Suppressor macrophage (primary cell): ENCODE results near the gene AKR1B1.
A peak's percentile ranks its signal among the peaks of the same experiment; 100 is the strongest.

Source experiments
- DNase-seq, 4 experiments: peaks; one replicate each; pipeline ENCODE4 v3.0.0-alpha.2; 2020 to 2022

Gene AKR1B1

GRCh38 chr7:134469622-134470021 lies 10.7 kb upstream of the AKR1B1 start:
- DNase-seq: no peak

GRCh38 chr7:134468475-134468874 lies 9.6 kb upstream of the AKR1B1 start:
- DNase-seq: no peak

GRCh38 chr7:134468054-134468453 lies 9.2 kb upstream of the AKR1B1 start:
- DNase-seq: no peak

- DNase-seq: no peak
Measured at GRCh38 chr7:134465491-134465890, 6.6 kb upstream of the AKR1B1 start.

- DNase-seq: no peak
Measured at GRCh38 chr7:134464496-134464895, 5.6 kb upstream of the AKR1B1 start.

GRCh38 chr7:134463751-134464150 lies 4.9 kb upstream of the AKR1B1 start:
- DNase-seq: no peak

- DNase-seq: no peak
Measured at GRCh38 chr7:134462337-134462925, 3.5 kb upstream of the AKR1B1 start.

GRCh38 chr7:134461916-134462315 lies 3.0 kb upstream of the AKR1B1 start:
- DNase-seq: no peak

- no peak for DNase-seq
Measured at GRCh38 chr7:134459981-134460380, 1.1 kb upstream of the AKR1B1 start.

- peak; percentile 36 to 70 (median 56) for DNase-seq
Measured at GRCh38 chr7:134458341-134458805, 527 bp downstream of the AKR1B1 start.

GRCh38 chr7:134457210-134457609 lies 1.7 kb downstream of the AKR1B1 start:
- no peak for DNase-seq

GRCh38 chr7:134454277-134454676 lies 4.6 kb downstream of the AKR1B1 start:
- DNase-seq: peak; percentile 46 to 86 (median 71)

GRCh38 chr7:134453518-134453917 lies 5.4 kb downstream of the AKR1B1 start:
- DNase-seq: no peak

- DNase-seq: no peak
Measured at GRCh38 chr7:134452991-134453473, 5.9 kb downstream of the AKR1B1 start.

GRCh38 chr7:134452419-134452838 lies 6.5 kb downstream of the AKR1B1 start:
- DNase-seq: no peak

- DNase-seq: peak in 3 of 4 experiments; percentile 15 to 44 (median 35)
Measured at GRCh38 chr7:134451656-134452055, 7.2 kb downstream of the AKR1B1 start.

- DNase-seq: no peak
Measured at GRCh38 chr7:134450294-134451000, 8.5 kb downstream of the AKR1B1 start.

GRCh38 chr7:134449680-134450079 lies 9.2 kb downstream of the AKR1B1 start:
- DNase-seq: no peak

GRCh38 chr7:134448356-134449229 lies 10.3 kb downstream of the AKR1B1 start:
- no peak for DNase-seq

GRCh38 chr7:134447383-134447782 lies 11.5 kb downstream of the AKR1B1 start:
- DNase-seq: no peak

GRCh38 chr7:134446923-134447322 lies 12.0 kb downstream of the AKR1B1 start:
- DNase-seq: no peak

- DNase-seq: no peak
Measured at GRCh38 chr7:134446446-134446845, 12.5 kb downstream of the AKR1B1 start.

GRCh38 chr7:134444961-134445315 lies 14.0 kb downstream of the AKR1B1 start:
- DNase-seq: no peak
